Keratinocyte (primary cell): ENCODE results near the gene TXNL4B.

Experiments
- EZH2 ChIP-seq: IDR thresholded peaks from one replicate; pipeline ENCODE4 v1.6.1; 2012; ENCODE audit warnings: inconsistent platforms, mild to moderate bottlenecking, low read length, moderate library complexity
- TF ChIP-seq, protein P1 (sequence below), 3 experiments: IDR thresholded peaks in 1 of 3; conservative IDR thresholded peaks in 1 of 3; optimal IDR thresholded peaks in 1 of 3; 2 replicates in 2 of 3; 3 replicates in 1 of 3; pipeline versions ENCODE3 to v1.5.1; 2011; ENCODE audit warnings: low read length in 3 of 3, mild to moderate bottlenecking in 3 of 3, moderate library complexity in 2 of 3, control low read depth in 1 of 3, inconsistent platforms in 1 of 3; ENCODE audit not compliant: insufficient read depth in 2 of 3; ENCODE audit errors: extremely low read depth in 1 of 3

DNA sequence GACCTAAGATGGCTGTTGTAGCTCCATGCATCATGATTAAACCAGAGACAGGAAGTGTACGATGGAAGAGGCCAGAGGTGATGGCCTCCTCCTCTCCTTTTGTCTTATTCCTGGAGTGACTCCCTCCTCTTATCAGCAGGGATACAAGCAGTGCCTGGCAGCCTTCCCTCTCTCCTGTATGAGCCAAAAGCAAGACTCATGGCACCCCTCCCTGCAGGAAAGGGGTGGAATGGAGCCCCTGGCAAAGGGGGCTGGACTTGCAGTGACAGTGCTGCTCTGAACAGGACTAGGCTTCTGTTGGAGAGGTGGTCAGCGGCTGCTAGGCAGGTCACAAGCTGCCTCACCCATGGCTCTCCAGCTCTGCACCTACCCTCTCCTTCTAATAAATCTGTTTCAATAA, 8.4 kb downstream of the TXNL4B start:
- TF ChIP-seq, protein P1, sequence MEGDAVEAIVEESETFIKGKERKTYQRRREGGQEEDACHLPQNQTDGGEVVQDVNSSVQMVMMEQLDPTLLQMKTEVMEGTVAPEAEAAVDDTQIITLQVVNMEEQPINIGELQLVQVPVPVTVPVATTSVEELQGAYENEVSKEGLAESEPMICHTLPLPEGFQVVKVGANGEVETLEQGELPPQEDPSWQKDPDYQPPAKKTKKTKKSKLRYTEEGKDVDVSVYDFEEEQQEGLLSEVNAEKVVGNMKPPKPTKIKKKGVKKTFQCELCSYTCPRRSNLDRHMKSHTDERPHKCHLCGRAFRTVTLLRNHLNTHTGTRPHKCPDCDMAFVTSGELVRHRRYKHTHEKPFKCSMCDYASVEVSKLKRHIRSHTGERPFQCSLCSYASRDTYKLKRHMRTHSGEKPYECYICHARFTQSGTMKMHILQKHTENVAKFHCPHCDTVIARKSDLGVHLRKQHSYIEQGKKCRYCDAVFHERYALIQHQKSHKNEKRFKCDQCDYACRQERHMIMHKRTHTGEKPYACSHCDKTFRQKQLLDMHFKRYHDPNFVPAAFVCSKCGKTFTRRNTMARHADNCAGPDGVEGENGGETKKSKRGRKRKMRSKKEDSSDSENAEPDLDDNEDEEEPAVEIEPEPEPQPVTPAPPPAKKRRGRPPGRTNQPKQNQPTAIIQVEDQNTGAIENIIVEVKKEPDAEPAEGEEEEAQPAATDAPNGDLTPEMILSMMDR (optimal IDR thresholded peaks at IDR 0.05 in 1 of 3, IDR thresholded peaks at IDR 0.05 in 1 of 3, conservative IDR thresholded peaks at IDR 0.05 in 1 of 3; ENCODE audit: extremely low read depth in 1 of 3, insufficient read depth in 2 of 3, low read length in 3 of 3) = no peak
- TF ChIP-seq EZH2 = no peak
